IPS-NIHi11 (cell line): ENCODE results near the gene NEO1.
"Not testable (repeated sequence)": the region's sequence is repeated elsewhere in the genome, so short reads cannot be mapped to it uniquely, and the experiment has no call there.

Experiments
- DNase-seq: peaks from one replicate; pipeline ENCODE4 v3.0.0; 2012; ENCODE audit warnings: mixed read lengths, low spot score

Gene NEO1

DNA sequence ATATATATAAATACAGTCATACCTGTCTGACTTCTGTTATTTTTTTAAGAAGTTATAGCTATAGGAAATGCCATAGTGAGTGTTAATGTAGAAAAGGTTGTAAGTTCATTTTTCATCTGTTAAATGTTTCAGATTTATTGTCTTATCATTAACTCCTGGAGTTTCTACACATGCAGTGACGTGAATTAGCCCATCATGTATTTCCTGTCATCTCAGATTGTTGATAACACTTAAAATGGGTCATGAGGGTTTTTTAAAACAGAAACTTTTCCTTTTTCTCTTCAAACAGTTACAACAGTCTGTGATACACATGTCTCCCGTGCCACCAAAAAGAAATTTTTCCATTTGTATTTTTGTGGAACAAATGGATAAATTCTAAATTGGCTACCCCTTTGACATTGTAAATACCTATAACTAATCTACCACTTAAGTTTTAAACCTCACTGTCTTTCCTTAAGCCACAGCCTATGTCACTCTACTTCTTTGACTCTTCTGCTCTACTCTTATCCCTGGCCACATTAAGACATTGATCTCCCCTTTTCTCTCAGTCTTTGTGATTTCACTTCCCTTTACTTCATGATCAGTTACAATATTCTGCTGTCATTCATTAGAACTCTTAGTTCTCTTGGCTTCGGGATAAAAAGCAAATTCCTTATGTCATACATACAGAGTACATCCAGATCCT is 89.1 kb downstream of the NEO1 start:
- DNase-seq, result no peak

DNA sequence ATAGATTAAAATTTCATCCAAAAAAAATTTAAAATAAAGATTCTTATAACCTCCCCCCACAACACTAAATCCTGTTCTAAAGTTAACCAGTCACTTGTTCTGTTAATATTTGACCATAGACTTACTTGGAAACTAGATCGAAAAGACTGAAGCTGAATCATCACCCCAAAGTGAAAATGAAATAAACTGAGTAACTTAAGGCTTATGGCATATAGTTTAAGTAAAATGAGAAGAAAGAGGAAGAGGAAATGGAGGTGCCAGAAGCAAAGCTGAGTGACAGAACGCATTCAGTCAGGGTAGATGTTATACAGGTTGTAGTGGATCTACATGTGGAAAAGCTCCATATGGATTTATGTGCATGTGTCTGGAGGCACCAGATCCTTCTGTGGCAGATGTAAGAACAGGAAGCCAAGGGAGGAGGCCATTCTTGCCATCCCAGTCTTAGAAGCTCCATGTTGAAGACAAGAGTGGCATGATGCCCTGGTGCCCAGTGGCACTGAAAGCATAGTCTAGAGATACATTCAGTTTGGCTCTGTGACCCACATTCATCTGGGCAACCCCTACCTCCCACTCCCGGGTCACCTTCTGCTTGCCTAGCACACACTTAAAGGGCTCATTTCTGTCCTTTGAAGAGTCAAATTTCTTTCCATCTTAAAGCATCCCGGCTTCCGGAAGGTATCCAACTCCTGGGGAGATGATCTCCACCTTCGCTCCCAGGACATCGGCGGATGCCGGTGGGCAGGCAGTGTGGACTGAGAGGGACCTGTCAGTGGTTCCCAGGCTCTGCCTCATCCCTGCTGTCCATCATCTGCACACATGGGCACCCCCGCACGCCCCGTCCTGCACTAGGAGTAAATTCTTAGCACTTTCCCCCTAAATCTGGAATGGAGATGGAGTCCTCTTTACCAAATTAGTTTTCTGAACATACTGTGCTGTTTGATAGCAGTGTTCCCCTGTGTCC is 90.8 kb downstream of the NEO1 start:
- no peak for DNase-seq

DNA sequence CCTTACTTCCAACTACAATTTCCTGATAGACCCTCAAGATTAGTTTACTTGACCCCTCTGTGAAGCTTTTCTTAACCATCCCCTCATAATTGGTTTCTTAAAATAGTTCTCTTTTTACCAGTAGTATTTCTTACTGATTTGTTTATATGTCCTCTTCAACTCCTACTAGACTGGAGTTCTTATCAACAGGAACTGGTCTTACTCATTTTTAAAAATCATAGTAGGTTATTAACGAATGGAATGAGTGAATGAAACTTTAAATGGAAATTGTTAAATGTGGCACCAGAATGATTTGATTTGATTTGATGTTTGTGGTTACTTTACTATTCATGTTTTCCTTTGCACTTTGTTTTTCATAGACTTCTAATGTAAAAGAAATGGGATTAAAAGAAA is 91.5 kb downstream of the NEO1 start:
- DNase-seq, result no peak

GRCh38 chr15:73146419-73146818 is 94.2 kb downstream of the NEO1 start:
- no peak for DNase-seq

DNA sequence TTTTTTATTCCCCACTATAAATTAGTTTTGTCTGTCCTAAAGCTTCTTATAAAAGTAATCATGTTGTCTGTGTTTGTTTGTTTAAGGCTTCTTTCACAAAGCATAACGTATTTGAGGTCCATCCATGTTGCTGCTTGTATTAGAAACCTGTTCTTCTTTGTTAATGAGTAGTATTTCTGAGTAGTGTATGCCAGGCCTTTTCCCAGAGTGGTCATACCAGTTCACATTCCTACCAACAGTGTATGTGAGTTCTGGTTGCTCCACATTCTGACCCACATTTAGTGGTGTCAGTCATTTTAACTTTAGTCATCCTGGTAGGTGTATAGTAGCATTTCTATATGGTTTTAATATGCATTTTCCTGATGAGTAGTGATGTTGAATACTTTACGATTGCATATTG is 98.6 kb downstream of the NEO1 start:
- DNase-seq, result no peak

- no peak for DNase-seq
Measured at GRCh38 chr15:73153024-73153423, 100.8 kb downstream of the NEO1 start.

- DNase-seq, result no peak
Measured at GRCh38 chr15:73153447-73153846, 101.2 kb downstream of the NEO1 start.

- no peak for DNase-seq
Measured at GRCh38 chr15:73156431-73157191, 104.3 kb downstream of the NEO1 start.

- no peak for DNase-seq
Measured at GRCh38 chr15:73161546-73161945, 109.3 kb downstream of the NEO1 start.

- no peak for DNase-seq
Measured at GRCh38 chr15:73165435-73165834, 113.2 kb downstream of the NEO1 start.

GRCh38 chr15:73165844-73166243 is 113.6 kb downstream of the NEO1 start:
- no peak for DNase-seq

- not testable (repeated sequence) for DNase-seq
Measured at GRCh38 chr15:73166711-73167110, 114.4 kb downstream of the NEO1 start.

DNA sequence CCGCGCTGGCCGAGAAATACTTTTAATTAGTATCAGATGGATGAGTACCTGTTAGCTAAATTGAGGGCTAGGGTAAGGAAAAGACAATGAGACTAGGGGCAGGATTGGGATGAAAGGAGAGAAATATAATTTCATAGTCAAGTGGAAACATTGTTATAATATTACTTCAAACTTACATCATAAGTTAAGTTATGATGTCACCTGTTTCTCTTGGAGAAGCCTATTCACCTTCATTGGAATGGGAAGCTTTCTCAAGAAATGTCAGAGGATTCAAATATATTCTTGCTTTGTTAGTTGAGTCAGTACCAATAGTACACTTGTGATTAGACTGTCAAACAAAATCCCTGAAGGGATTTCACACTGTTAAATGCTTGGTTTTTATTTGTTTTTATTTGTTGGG is 116.2 kb downstream of the NEO1 start:
- no peak for DNase-seq

- no peak for DNase-seq
Measured at GRCh38 chr15:73171711-73172110, 119.4 kb downstream of the NEO1 start.

DNA sequence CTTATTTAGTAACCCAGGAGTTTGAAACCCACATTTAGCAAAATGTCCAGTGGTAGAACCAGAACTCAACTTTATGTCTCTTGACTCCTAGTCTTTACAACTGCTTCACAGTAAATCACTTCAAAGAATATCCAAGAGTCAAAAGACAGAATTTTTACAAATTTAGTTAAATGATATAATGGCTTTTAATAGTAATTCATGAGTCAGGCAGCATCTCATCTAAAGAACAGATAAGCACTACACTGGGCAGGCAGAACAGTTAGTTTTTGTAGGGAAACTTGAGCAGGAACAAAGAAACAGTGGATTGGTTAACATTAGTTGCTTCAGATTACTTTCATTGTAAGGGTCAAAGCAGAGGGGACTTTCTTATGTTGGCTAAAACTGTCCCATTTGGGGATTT is 120.2 kb downstream of the NEO1 start:
- no peak for DNase-seq

DNA sequence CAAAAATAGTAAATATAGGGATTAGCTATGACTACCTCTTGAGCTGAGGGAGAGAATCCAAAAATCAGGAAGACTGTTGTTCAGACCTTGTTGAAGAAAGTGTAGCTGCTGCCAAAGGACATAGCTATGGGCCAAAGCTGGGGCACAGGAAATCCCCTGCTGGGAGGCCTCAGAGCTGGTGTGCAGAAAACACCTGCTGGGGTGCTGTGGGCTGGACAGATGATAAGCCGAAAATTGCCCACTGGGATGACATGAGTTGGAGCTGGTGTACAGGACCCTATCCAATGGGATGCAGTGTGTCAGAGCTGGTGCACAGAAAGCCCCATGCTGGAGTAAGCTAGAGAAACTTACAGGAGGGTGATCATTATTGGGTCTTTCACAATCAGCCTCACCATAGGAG is 121.9 kb downstream of the NEO1 start:
- no peak for DNase-seq

DNA sequence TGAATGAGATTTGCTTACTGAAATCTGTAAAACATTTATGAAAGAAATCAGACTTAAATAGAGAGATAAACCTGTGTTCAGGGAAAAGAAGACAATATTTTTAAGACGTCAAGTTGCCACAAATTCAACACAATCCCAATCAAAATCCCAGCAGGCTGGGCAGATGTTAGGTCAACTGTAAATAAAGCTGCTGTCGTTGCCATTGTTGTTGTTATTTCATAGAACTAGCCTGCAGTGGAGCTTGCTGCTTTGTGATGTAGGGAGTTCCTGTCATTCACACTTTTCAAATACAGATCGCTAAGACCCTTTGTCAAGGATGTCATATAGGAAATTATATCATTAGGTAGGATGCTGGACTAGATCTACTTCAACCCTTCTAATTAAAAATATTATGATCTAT is 123.1 kb downstream of the NEO1 start:
- DNase-seq, result no peak

DNA sequence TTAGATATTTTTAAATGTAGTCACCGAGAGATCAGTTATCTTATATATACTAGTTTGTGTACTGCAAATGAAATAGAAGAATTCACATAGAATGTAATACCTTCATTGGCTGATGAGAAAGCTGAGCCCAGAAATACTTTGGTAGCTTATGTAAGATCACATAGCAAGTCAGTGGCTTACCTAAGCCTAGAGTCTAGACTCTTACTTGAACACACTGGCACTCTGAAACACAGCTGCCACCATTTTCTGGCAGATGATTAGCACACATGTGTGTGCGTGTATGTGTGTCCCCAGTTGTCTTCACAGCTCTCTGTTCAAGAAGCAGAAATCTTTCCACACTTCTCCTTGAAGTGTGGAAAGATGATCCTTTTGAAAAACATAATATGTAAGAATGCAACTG is 124.3 kb downstream of the NEO1 start:
- no peak for DNase-seq

- DNase-seq, result peak; percentile 18
Measured at GRCh38 chr15:73183071-73183470, 130.8 kb downstream of the NEO1 start.

- no peak for DNase-seq
Measured at GRCh38 chr15:73190189-73190601, 137.9 kb downstream of the NEO1 start.

GRCh38 chr15:73195166-73195565 is 142.9 kb downstream of the NEO1 start:
- DNase-seq, result no peak

DNA sequence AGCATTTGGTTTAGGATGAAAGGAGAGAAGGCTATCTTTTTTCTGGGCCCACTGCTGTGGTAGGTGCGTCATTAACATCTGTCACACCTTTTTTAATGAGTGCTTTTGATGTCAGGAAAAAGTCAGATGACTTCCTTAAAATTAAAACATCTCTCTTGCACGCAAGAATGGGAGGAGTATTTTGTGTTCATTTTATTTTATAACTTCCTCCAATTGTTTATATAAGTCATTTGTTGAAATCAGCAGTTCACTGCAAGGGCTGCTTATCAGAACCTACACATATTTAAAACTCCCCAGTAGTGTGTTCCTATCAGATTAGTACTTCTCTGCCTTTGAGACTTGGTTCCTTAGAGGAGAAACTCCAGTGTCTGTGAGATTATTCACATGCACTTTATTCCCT is 143.8 kb downstream of the NEO1 start:
- DNase-seq, result no peak

GRCh38 chr15:73200339-73200738 is 148.1 kb downstream of the NEO1 start:
- no peak for DNase-seq
